Measurements from ENCODE around the gene LAMA4. TPM values are rescaled to one million over a fixed set of nuclear protein-coding genes. Genes with fewer than 3 reads are reported as not detected.

The LAMA4 gene
- total RNA-seq, 1 experiment from 2014 or later, result 1.1 TPM

GRCh38 chr6:112268019-112268418, 13.7 kb upstream of the LAMA4 start:
- Histone ChIP-seq H3K23me2 (ENCODE audit: insufficient read length, low read depth, low read length, poor library complexity, severe bottlenecking) (no peaks in the 10 kb centered on the region), H3K18ac (ENCODE audit: insufficient read length, low read depth, low read length) (no peak overlapping the region), H2BK15ac (ENCODE audit: low read depth, low read length) (no peak overlapping the region), H3K79me1 (ENCODE audit: insufficient read depth, low read depth, low read length, poor library complexity, severe bottlenecking) (no peaks in the 10 kb centered on the region), H3K4me1 (ENCODE audit: insufficient read depth, low read length) (no peaks in the 10 kb centered on the region), H3K9me3 (ENCODE audit: control insufficient read depth, low read depth, low read length) (no peaks in the 10 kb centered on the region), H3K14ac (ENCODE audit: insufficient read depth, low read length) (no peak overlapping the region), H3K4ac (ENCODE audit: low read depth, low read length) (no peak overlapping the region), H3T11ph (ENCODE audit: low read length) (no peak overlapping the region), H3K56ac (ENCODE audit: insufficient read length, low read depth, low read length) (no peak overlapping the region), H2BK12ac (ENCODE audit: insufficient read length, low read depth, low read length) (no peak overlapping the region), H3K4me2 (ENCODE audit: insufficient read depth, insufficient read length, low read length) (no peak overlapping the region), H2AK5ac (ENCODE audit: insufficient read length, low read length) (no peak overlapping the region), H3K23ac (ENCODE audit: insufficient read length, low read depth, low read length) (no peak overlapping the region), H2BK20ac (ENCODE audit: low read depth, low read length, poor library complexity, severe bottlenecking) (no peak overlapping the region), H4K5ac (ENCODE audit: insufficient read length, low read depth, low read length) (no peak overlapping the region), H4K20me1 (ENCODE audit: control insufficient read depth, insufficient read depth, insufficient read length) (no peaks in the 10 kb centered on the region), H3K79me2 (ENCODE audit: insufficient read depth, low read length) (no peaks in the 10 kb centered on the region), H2AFZ (ENCODE audit: low read length) (no peak overlapping the region), H3K27me3 (ENCODE audit: insufficient read depth, low read length) (no peaks in the 10 kb centered on the region), H4K8ac (replicated peaks; ENCODE audit: insufficient read length, low read depth, low read length) (no peak overlapping the region), H2BK120ac (ENCODE audit: low read depth, low read length, poor library complexity, severe bottlenecking) (no peak overlapping the region), H3K9ac (ENCODE audit: extremely low read depth, insufficient read length, low read length) (no peak overlapping the region), H3K27ac (ENCODE audit: insufficient read length, low read depth, low read length) (no peak overlapping the region), H4K91ac (ENCODE audit: insufficient read length, low read depth, low read length) (no peak overlapping the region), H2BK5ac (ENCODE audit: insufficient read length, low read length) (no peak overlapping the region)
- Mint-ChIP-seq H3K27ac (no peak overlapping the region), H3K27me3 (ENCODE audit: low read depth) (no peaks in the 10 kb centered on the region), H3K36me3 (ENCODE audit: insufficient read depth in 1 of 3, low read depth in 3 of 3) (no peaks in the 10 kb centered on the region), H3K9me3 (no peaks in the 10 kb centered on the region), H3K4me3 (no peak overlapping the region), H3K4me1 (no peaks in the 10 kb centered on the region)
- DNase-seq, result no peak
- TF ChIP-seq, protein P1, sequence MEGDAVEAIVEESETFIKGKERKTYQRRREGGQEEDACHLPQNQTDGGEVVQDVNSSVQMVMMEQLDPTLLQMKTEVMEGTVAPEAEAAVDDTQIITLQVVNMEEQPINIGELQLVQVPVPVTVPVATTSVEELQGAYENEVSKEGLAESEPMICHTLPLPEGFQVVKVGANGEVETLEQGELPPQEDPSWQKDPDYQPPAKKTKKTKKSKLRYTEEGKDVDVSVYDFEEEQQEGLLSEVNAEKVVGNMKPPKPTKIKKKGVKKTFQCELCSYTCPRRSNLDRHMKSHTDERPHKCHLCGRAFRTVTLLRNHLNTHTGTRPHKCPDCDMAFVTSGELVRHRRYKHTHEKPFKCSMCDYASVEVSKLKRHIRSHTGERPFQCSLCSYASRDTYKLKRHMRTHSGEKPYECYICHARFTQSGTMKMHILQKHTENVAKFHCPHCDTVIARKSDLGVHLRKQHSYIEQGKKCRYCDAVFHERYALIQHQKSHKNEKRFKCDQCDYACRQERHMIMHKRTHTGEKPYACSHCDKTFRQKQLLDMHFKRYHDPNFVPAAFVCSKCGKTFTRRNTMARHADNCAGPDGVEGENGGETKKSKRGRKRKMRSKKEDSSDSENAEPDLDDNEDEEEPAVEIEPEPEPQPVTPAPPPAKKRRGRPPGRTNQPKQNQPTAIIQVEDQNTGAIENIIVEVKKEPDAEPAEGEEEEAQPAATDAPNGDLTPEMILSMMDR (conservative IDR thresholded peaks at IDR 0.05), result no peak
- WGBS (ENCODE audit: extremely low coverage, insufficient read length, low lambda C conversion rate), result no CpG with 5 or more reads among the region's 2 CpGs
